ENCODE measurements around the gene PDXK. TPM values are rescaled to one million over a fixed set of nuclear protein-coding genes. Genes with fewer than 3 reads are reported as not detected.

The PDXK gene
- total RNA-seq, 4 donors from 2014 or later, result 42.9 to 114 (median 82.0) TPM

- WGBS, 2 donors, result 73 to 80% methylated on average over 18 to 19 of the region's 28 CpGs
- Histone ChIP-seq H3K4me3 (no peak overlapping the region), H3K4me1 (peaks cover 0 to 9% (median 0%) of the 10 kb centered on the region in 3 donors), H3K27me3 (no peaks in the 10 kb centered on the region), H3K36me3 (peaks cover 38 to 100% (median 56%) of the 10 kb centered on the region in 3 donors), H3K27ac (no peak overlapping the region), H3K9me3 (no peaks in the 10 kb centered on the region)
- TF ChIP-seq CTCF (IDR thresholded peaks at IDR 0.05) (no peak), POLR2A (IDR thresholded peaks at IDR 0.05) (no peak)
- no peak for DNase-seq
- intact Hi-C loops (cut with DNase I), result no loop called here
These were observed 31.6 kb downstream of the PDXK start for GRCh38 chr21:43750339-43751033.

DNA sequence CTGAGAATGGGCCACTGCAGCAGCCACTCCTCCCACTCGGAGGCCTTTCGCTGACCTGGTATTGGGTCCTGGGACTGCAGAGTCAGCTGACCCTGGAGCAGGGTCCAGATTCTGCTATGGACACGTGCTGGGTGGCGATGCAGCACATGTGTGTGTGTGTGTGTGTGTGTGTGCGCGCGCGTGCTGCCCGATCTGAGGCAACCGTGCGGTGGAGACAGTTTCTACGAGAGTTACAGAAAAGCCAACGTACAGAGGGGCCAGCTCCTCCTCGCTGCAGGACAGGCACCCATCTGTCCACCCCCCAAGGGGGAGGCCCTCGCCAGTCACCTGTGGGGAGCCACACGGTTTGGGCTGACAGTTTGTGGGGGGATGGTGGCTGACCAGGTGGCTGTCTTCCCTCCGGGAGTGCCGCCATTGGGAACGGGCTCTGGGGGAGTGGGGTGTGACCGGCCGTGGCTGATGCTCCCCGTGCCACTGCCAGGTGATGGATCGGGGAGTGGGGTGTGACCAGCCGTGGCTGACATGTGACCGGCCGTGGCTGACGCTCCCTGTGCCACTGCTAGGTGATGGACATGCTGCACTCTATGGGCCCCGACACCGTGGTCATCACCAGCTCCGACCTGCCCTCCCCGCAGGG lies 33.1 kb downstream of the PDXK start:
- 92 to 100% methylated on average over 1 to 10 of the region's 31 CpGs for WGBS, 2 donors
- no peak for DNase-seq
- H3K4me1 ChIP-seq, result peaks cover 0 to 18% (median 5%) of the 10 kb centered on the region in 3 donors

DNA sequence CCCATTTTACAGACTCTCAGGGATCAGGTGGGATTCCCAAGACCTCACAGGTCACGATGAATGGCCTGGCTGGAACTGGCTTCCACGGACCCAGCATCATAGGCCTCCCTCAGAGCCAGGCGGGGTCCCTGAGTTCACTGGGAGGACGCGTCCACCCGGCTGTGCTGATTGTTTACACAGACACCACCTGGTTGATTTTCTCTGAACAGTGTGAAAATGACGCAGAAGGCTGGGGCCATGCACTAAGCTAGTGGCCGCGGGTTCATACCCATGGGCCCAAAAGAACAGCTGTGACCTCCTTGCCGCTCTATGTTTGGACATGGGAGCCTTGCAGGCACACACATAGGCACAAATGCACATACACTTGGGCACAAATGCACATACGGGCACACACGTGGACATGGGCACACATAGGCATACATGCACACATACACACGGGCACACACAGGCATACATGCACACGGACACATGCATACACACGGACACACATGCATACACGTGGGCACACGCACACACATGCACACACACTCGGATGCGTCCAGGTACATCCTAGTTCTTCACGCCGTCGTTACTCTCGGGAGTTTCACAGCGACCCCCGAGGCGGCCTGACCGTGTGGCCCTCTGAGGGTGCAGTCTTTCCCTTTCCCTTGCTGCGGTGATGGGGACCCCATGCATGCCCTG lies 34.0 kb downstream of the PDXK start:
- Histone ChIP-seq H3K9me3 (no peaks in the 10 kb centered on the region), H3K4me1 (peaks cover 4 to 26% (median 13%) of the 10 kb centered on the region in 3 donors), H3K27me3 (no peaks in the 10 kb centered on the region), H3K4me3 (no peak overlapping the region), H3K27ac (no peak overlapping the region), H3K36me3 (peaks cover 52 to 97% (median 54%) of the 10 kb centered on the region in 3 donors)
- no peak for TF ChIP-seq CTCF (IDR thresholded peaks at IDR 0.05)
- no peak for TF ChIP-seq POLR2A (IDR thresholded peaks at IDR 0.05)
- 89 to 94% methylated on average over 13 to 20 of the region's 28 CpGs for WGBS, 2 donors
- intact Hi-C loops (cut with DNase I), result no loop called here
- DNase-seq, result no peak

More for the DNA sequence above, 33.1 kb downstream of the PDXK start:
- H3K27me3 ChIP-seq, result no peaks in the 10 kb centered on the region
- no peak for TF ChIP-seq CTCF (IDR thresholded peaks at IDR 0.05)
- TF ChIP-seq POLR2A (IDR thresholded peaks at IDR 0.05), result no peak
- H3K36me3 ChIP-seq, result peaks cover 52 to 100% (median 52%) of the 10 kb centered on the region in 3 donors
- H3K4me3 ChIP-seq, result no peak overlapping the region
- H3K9me3 ChIP-seq, result no peaks in the 10 kb centered on the region
- H3K27ac ChIP-seq, result no peak overlapping the region
- intact Hi-C loops (cut with DNase I), result no loop called here

DNA sequence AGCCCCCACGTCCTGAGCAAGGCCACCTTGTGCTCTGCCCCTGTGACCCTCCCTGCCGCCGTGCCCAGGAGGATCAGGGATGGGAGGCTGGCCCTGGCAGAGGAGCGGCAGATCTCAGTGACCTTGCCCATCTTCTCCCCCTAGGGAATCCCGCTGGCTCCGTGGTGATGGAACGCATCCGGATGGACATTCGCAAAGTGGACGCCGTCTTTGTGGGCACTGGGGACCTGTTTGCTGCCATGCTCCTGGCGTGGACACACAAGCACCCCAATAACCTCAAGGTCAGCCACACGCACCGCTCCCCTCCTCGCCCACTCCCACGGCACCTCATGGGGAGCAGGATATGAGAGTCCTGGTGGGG lies 34.5 kb downstream of the PDXK start:
- intact Hi-C loops (cut with DNase I), result no loop called here
- Histone ChIP-seq H3K27me3 (no peaks in the 10 kb centered on the region), H3K4me1 (peaks cover 4 to 31% (median 14%) of the 10 kb centered on the region in 3 donors), H3K4me3 (no peak overlapping the region), H3K36me3 (peaks cover 52 to 91% (median 54%) of the 10 kb centered on the region in 3 donors), H3K9me3 (no peaks in the 10 kb centered on the region), H3K27ac (no peak overlapping the region)
- DNase-seq, result no peak
- no peak for TF ChIP-seq CTCF (IDR thresholded peaks at IDR 0.05)
- no peak for TF ChIP-seq POLR2A (IDR thresholded peaks at IDR 0.05)
- 100% methylated on average over 3 of the region's 16 CpGs; no CpG with 5 or more reads in 1 of the 2 donors for WGBS, 2 donors
